HEK293T (cell line): ENCODE results near the gene CRCP.
"Not testable (repeated sequence)": the region's sequence is repeated elsewhere in the genome, so short reads cannot be mapped to it uniquely, and the experiment has no call there.

ENCODE experiments used
- CTCF ChIA-PET: fragments of 350-600 bp; formaldehyde crosslinking; extraction: SDS; loops from one replicate; lab custom pipeline; 2021; ENCODE audit warnings: antibody characterized with exemption, inconsistent platforms; lab: Yijun Ruan, JAX
- POLR2A ChIA-PET: fragments of 350-600 bp; formaldehyde crosslinking; extraction: SDS; loops from one replicate; lab custom pipeline; 2020; ENCODE audit warnings: antibody characterized with exemption, inconsistent platforms; lab: Yijun Ruan, JAX
- DNase-seq: peaks from one replicate; pipeline ENCODE4 v3.0.0; 2012; ENCODE audit warnings: mixed read lengths; ENCODE audit errors: extremely low spot score
- ARNT ChIP-seq: fragments of 450-650 bp; IDR thresholded peaks from 2 replicates; pipeline ENCODE4 v1.6.1; 2017; ENCODE audit warnings: mild to moderate bottlenecking
- BHLHE40 ChIP-seq: fragments of 450-650 bp; IDR thresholded peaks from 2 replicates; pipeline ENCODE4 v1.6.1; 2016; ENCODE audit warnings: mild to moderate bottlenecking, moderate library complexity, borderline replicate concordance
- CTBP1 ChIP-seq: fragments of 450-650 bp; IDR thresholded peaks from 2 replicates; pipeline ENCODE4 v1.6.1; 2016; ENCODE audit warnings: borderline replicate concordance
- ELF4 ChIP-seq: fragments of 450-650 bp; IDR thresholded peaks from 2 replicates; pipeline ENCODE4 v1.6.1; 2017; ENCODE audit warnings: antibody characterized with exemption
- FOXA1 ChIP-seq: fragments of 450-650 bp; IDR thresholded peaks from 2 replicates; pipeline ENCODE4 v1.6.1; 2016; ENCODE audit warnings: mild to moderate bottlenecking
- FOXK2 ChIP-seq: fragments of 450-650 bp; IDR thresholded peaks from 2 replicates; pipeline ENCODE4 v1.6.1; 2016; ENCODE audit warnings: mild to moderate bottlenecking
- FOXM1 ChIP-seq: fragments of 450-650 bp; IDR thresholded peaks from 2 replicates; pipeline ENCODE4 v1.6.1; 2017; ENCODE audit warnings: mild to moderate bottlenecking, borderline replicate concordance
- HDGF ChIP-seq: fragments of 450-650 bp; IDR thresholded peaks from 2 replicates; pipeline ENCODE4 v1.6.1; 2017; ENCODE audit warnings: antibody characterized with exemption, borderline replicate concordance
- L3MBTL2 ChIP-seq: fragments of 450-650 bp; conservative IDR thresholded peaks from 2 replicates; pipeline ENCODE4 v1.6.1; 2016; ENCODE audit warnings: mild to moderate bottlenecking
- LEF1 ChIP-seq: fragments of 450-650 bp; IDR thresholded peaks from 2 replicates; pipeline ENCODE4 v1.6.1; 2017; ENCODE audit warnings: mild to moderate bottlenecking, borderline replicate concordance
- NFRKB ChIP-seq: fragments of 450-650 bp; IDR thresholded peaks from 2 replicates; pipeline ENCODE4 v1.6.1; 2016; ENCODE audit warnings: mild to moderate bottlenecking, moderate library complexity
- PKNOX1 ChIP-seq: fragments of 450-650 bp; IDR thresholded peaks from 2 replicates; pipeline ENCODE4 v1.6.1; 2016
- SP1 ChIP-seq: fragments of 450-650 bp; IDR thresholded peaks from 2 replicates; pipeline ENCODE4 v1.6.1; 2017
- SUZ12 ChIP-seq: fragments of 450-650 bp; IDR thresholded peaks from 2 replicates; pipeline ENCODE4 v1.6.1; 2016; ENCODE audit warnings: mild to moderate bottlenecking
- TARDBP ChIP-seq: fragments of 450-650 bp; IDR thresholded peaks from 2 replicates; pipeline ENCODE4 v1.6.1; 2016
- ZNF384 ChIP-seq: fragments of 450-650 bp; IDR thresholded peaks from 2 replicates; pipeline ENCODE4 v1.6.1; 2016

Gene CRCP

GRCh38 chr7:66169616-66170015 lies 55.0 kb downstream of the CRCP start:
- ChIA-PET POLR2A (no interaction called here), CTCF (interaction anchor here (0.9 kb wide), 1 partner anchor 35 kb away, joined by 3 read pairs; the partner anchor contains the start of gene TPST1)
- TF ChIP-seq SUZ12 (no peak), TARDBP (no peak), NFRKB (no peak), LEF1 (no peak)
- DNase-seq, result no peak

- ChIA-PET POLR2A (no interaction called here), CTCF (interaction anchor here (0.9 kb wide), 1 partner anchor 34 kb away, joined by 3 read pairs; the partner anchor contains the start of gene TPST1)
- DNase-seq, result no peak
- TF ChIP-seq ARNT (no peak), FOXM1 (no peak)
Observed at GRCh38 chr7:66170309-66171231, 55.9 kb downstream of the CRCP start.

- DNase-seq, POLR2A ChIA-PET, CTCF ChIA-PET: not testable (repeated sequence)
Observed at GRCh38 chr7:66172536-66173401, 58.1 kb downstream of the CRCP start.

- no peak for DNase-seq
- TF ChIP-seq BHLHE40, result no peak
- no peak for TF ChIP-seq SUZ12
- no peak for TF ChIP-seq ELF4
- TF ChIP-seq CTBP1, result no peak
- TF ChIP-seq SP1, result no peak
- TF ChIP-seq PKNOX1, result no peak
- no peak for TF ChIP-seq LEF1
- no peak for TF ChIP-seq FOXA1
- no peak for TF ChIP-seq ZNF384
- TF ChIP-seq L3MBTL2, result no peak
- no peak for TF ChIP-seq FOXK2
- TF ChIP-seq NFRKB, result no peak
- ChIA-PET CTCF (no interaction called here), POLR2A (interaction anchor here (0.6 kb wide), 1 partner anchor 32 kb away, joined by 3 read pairs; no protein-coding TSS in a partner anchor)
Observed at GRCh38 chr7:66173856-66174255, 59.2 kb downstream of the CRCP start.

- POLR2A ChIA-PET, DNase-seq, CTCF ChIA-PET: not testable (repeated sequence)
Observed at GRCh38 chr7:66175006-66175405, 60.4 kb downstream of the CRCP start.

GRCh38 chr7:66176914-66177313 lies 62.3 kb downstream of the CRCP start:
- POLR2A ChIA-PET, result no interaction called here
- DNase-seq, result no peak
- TF ChIP-seq LEF1 (no peak), SUZ12 (no peak), FOXA1 (no peak), FOXM1 (no peak), FOXK2 (no peak), SP1 (no peak), NFRKB (no peak), PKNOX1 (no peak), TARDBP (no peak), L3MBTL2 (no peak), ARNT (no peak), ELF4 (no peak), ZNF384 (no peak), BHLHE40 (no peak), HDGF (no peak), CTBP1 (no peak)
- CTCF ChIA-PET, result no interaction called here

GRCh38 chr7:66178258-66178657 lies 63.6 kb downstream of the CRCP start:
- ChIA-PET CTCF (no interaction called here), POLR2A (no interaction called here)
- TF ChIP-seq L3MBTL2 (no peak), LEF1 (no peak), ZNF384 (no peak), FOXK2 (no peak), HDGF (no peak), FOXM1 (no peak), ARNT (no peak), BHLHE40 (no peak), SUZ12 (no peak), SP1 (no peak), FOXA1 (no peak), NFRKB (no peak)
- no peak for DNase-seq
